NCI-H146 treated with DMSO at 0.1 percent for 48 hours (cell line): Measurements from ENCODE around the gene REPS2.
"Not testable (repeated sequence)": the region's sequence is repeated elsewhere in the genome, so short reads cannot be mapped to it uniquely, and the experiment has no call there.

ENCODE experiments used
- DNase-seq: peaks from one replicate; lab custom pipeline; 2025; ENCODE audit not compliant: unreplicated experiment; lab: John Stamatoyannopoulos, UW

Gene REPS2

GRCh38 chrX:16963216-16963615 lies 16.8 kb downstream of the REPS2 start:
- no peak for DNase-seq

DNA sequence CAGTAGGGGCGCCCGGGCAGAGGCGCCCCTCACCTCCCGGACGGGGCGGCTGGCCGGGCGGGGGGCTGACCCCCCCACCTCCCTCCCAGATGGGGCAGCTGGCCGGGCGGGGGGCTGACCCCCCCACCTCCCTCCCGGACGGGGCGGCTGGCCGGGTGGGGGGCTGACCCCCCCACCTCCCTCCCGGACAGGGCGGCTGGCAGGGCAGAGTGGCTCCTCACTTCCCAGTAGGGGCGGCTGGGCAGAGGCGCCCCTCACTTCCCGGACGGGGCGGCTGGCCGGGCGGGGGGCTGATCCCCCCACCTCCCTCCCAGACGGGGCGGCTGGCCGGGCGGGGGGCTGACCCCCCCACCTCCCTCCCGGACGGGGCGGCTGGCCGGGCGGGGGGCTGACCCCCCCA lies 18.5 kb downstream of the REPS2 start:
- not testable (repeated sequence) for DNase-seq

- DNase-seq: no peak
Observed at GRCh38 chrX:16966752-16967448, 20.4 kb downstream of the REPS2 start.

DNA sequence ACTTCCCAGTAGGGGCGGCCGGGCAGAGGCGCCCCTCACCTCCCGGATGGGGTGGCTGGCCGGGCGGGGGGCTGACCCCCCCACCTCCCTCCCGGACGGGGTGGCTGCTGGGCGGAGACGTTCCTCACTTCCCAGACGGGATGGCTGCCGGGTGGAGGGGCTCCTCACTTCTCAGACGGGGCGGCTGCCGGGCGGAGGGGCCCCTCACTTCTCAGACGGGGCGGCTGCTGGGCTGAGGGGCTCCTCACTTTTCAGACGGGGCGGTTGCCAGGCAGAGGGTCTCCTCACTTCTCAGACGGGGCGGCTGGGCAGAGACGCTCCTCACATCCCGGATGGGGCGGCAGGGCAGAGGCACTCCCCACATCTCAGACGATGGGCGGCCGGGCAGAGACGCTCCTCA lies 22.3 kb downstream of the REPS2 start:
- not testable (repeated sequence) for DNase-seq

GRCh38 chrX:16970977-16971376 lies 24.5 kb downstream of the REPS2 start:
- DNase-seq: no peak

DNA sequence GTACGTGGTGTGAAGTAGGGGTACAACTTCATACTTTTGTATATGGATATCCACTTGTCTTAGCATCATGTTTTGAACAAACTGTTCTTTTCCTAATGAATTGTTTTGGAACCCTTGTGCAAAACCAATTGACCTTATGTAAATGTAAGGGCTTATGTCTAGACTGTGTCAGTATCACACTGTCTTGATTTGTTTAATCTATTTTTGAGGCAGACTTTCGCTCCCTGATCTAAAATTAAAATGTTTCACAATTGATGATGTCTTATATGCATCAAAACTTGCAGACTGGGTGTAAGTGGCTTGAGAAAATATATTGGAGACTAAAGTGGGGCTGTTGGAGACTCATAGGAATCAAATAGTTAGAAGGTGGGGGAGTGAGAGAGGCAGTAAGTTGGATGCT lies 25.2 kb downstream of the REPS2 start:
- no peak for DNase-seq

GRCh38 chrX:16975233-16975632 lies 28.8 kb downstream of the REPS2 start:
- DNase-seq: no peak

- DNase-seq: no peak
Observed at GRCh38 chrX:16977771-16978170, 31.3 kb downstream of the REPS2 start.

- DNase-seq: no peak
Observed at GRCh38 chrX:16978193-16978984, 31.9 kb downstream of the REPS2 start.

DNA sequence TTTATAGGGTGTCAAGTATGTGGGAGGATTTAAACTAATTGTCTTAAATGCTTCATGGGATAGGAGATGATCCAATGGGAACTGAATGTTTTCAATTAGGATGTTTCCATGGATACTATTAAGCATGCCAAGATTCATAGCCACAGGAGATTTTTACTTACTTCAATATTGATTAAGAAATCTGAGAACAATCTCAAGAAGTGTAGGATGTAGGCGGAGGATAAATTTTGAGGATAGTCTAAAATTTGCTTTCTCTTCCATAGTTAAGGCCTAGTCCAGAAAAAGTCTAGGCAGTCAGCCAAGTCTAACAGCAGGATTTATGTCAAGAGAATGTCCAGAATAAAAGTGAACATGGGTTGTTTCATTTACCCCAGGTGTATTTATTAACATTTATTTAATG lies 32.8 kb downstream of the REPS2 start:
- no peak for DNase-seq

- no peak for DNase-seq
Observed at GRCh38 chrX:16981209-16981608, 34.8 kb downstream of the REPS2 start.

- no peak for DNase-seq
Observed at GRCh38 chrX:16981980-16982379, 35.5 kb downstream of the REPS2 start.

GRCh38 chrX:16983051-16983450 lies 36.6 kb downstream of the REPS2 start:
- DNase-seq: no peak

GRCh38 chrX:16985286-16985685 lies 38.8 kb downstream of the REPS2 start:
- no peak for DNase-seq

- DNase-seq: no peak
Observed at GRCh38 chrX:16986169-16986568, 39.7 kb downstream of the REPS2 start.

- DNase-seq: no peak
Observed at GRCh38 chrX:16989750-16990149, 43.3 kb downstream of the REPS2 start.

GRCh38 chrX:16990839-16991238 lies 44.4 kb downstream of the REPS2 start:
- DNase-seq: no peak

DNA sequence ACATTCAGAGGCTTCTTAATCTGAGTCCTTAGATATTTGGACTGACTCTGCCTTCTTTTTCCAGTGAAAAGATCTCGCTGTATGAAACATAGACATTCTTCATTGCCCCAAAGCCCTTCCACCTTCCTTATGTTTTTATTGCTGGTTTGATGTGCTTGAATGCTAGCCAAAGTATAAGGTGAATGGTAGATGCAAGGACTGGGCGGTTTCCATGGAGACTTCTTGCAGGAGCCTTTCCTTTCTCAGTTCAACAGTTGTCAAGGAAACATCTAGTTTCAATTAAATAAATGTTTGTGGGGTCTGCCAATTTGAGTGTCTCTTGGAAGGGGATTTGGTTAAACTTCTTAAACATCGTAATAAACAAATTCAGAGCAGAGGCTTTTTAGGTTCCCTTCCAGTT lies 46.0 kb downstream of the REPS2 start:
- DNase-seq: no peak

DNA sequence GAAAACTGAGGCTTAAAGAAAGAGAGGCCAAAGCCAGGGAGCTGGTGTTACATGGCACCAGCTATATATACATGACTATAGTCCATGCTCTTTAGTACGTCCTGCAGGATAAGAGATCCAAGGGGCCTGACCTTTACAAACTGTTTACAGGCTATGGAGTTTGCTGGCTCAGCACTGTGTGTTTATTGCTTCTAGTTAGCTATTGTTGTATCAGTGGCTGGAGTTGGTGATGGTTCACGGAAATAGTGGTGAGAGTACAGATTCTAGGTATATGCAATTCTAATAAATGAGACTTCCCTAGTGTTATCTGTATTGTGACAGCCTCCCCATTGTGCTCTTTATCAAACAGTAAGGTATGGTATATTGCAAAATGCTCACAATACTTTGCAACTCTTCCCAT lies 46.5 kb downstream of the REPS2 start:
- no peak for DNase-seq

DNA sequence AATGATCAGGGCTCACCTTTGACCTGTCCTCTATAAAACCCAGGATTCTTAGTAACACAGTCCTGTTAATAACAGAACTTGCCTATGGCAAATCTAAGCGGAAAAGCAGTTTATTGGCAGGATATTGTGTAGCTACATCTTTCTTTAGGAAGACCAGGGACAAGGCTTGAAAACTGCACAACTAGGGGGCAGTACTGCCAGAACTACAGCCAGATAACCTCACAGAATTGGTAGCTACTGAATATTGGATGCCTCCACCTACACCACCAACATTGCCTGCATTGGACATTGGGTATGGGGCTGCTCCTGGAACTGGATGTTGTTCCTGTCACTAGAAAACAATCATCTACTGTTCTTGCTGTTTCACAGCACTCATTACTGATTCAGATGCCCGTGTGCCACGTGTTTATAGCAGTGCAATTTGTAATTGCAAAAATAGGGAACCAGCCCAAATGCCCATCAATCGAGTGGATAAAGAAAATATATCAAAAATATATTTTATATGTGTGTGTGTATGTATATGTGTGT lies 47.4 kb downstream of the REPS2 start:
- DNase-seq: no peak

DNA sequence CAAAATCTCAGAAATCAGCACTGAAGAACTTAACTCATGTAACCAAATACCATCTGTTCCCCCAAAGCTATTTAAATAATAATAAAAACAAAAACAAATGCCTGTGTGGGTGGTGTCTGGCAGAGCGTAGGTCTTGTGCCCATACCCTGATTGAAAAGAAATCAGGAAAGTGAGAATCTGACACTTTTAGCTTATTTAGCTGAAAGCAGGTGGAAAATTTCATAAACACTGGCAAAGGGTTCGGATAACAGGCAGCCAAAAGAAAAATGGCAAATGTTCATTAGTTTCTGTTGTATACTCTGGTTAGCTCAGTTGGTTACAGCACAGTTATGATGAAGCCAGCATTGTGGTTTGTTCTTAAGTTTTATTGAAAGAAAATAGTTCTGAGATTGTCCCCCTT lies 48.3 kb downstream of the REPS2 start:
- DNase-seq: no peak

DNA sequence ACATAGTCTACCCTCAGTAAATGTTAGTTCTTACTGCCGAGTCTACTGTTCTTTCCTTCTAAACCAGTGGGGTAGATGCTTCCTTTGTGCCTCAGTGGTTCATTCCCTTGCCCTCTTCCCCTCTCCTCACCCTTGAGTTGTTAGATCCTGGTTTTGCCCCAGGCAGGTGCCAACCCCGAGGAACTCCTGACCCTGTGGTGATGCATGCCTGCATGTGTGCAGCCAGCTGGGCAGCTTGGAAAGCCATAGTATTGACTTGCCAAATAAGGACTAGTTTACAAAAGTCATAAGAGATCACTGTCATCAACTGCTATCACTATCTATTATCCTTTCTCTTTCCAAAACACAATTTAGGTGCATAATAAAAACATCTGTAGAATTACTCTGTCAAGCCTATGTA lies 50.9 kb downstream of the REPS2 start:
- DNase-seq: no peak
